Measurements from ENCODE around the gene FNIP2.
A peak's percentile ranks its signal among the peaks of the same experiment; 100 is the strongest.

FNIP2 gene

GRCh38 chr4:158841540-158841939 is 72.7 kb downstream of the FNIP2 start:
- no peak for DNase-seq

GRCh38 chr4:158845311-158846041 is 76.7 kb downstream of the FNIP2 start:
- DNase-seq = no peak

DNA sequence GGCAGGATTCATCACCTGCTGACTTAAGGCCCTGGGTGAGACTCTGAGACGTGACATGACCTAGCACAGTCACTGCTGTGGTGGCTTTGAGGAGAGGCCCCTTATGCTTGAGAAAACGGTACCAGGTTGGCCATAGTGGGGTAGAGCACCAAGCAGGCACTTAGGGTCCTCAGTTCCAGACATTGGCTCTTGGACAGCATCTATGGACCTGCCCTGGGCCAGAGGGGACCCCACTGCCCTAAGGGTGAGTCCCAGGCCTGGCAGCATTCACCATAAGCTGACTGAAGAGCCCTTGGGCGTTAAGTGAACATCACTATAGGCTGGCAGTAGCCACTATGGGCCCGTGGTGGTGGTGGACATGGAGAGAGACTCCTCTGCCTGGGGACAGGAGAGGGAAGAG is 78.7 kb downstream of the FNIP2 start:
- no peak for DNase-seq

DNA sequence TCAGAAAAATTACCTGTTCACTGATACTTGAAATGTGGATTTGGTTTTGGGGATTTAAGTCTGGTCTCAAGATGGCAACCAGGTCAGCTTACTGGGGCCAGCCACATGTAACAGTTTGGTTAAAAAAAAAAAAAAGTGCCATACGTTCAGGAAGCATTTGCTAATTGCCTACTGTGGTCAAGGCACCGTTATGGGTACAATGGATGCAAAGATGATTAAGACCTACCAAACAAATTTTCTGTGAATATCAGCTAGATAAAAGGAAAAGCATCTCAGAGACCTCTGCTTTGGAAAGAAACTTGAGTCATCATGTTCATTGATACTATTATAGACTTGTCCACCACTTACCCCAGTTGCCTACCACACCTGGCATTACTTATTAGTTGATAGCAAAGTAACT is 80.9 kb downstream of the FNIP2 start:
- DNase-seq = no peak

GRCh38 chr4:158850371-158850770 is 81.5 kb downstream of the FNIP2 start:
- DNase-seq = no peak

- DNase-seq = no peak
Observed at GRCh38 chr4:158850800-158851644, 82.2 kb downstream of the FNIP2 start.

DNA sequence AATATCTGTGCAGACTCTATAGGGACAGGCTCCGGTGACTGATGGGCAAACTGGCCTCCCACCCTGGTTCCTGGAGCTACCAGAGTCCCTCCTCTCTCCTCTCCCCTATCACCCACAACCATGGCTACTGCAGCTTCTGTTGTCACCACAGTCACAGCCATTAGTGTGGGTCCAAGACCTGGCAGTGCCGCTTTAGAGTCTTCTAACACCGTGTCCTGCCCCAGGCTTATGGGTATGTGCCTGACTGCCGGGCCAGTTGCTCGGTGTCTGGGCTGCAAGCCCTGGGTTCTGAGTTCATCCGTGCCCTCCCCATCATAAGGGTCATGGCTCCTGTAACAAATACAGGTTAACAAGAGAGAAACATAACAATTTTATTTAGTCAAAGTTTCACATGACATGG is 85.4 kb downstream of the FNIP2 start:
- DNase-seq = no peak

- DNase-seq = peak; percentile 51
Observed at GRCh38 chr4:158856852-158857251, 88.0 kb downstream of the FNIP2 start.

GRCh38 chr4:158857951-158858350 is 89.1 kb downstream of the FNIP2 start:
- no peak for DNase-seq

GRCh38 chr4:158858410-158859199 is 89.8 kb downstream of the FNIP2 start:
- DNase-seq = peak; percentile 50

- no peak for DNase-seq
Observed at GRCh38 chr4:158859661-158860060, 90.8 kb downstream of the FNIP2 start.

DNA sequence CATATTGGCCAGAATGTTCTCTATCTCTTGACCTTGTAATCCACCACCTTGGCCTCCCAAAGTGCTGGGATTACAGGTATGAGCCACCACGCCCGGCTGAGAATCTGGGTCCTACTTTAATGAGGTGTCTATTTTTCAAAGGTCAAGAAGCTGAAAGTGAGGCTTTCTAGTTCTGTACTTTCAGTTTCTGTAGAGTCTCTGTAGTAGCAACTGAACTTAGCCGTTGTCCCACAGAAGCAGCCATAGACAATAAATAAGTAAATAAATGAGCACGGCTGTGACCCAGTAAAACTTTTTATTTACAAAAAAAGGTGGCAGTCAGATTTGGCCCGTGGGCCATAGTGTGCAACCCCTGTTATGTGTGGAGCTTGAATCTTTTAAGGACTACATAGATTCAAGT is 92.0 kb downstream of the FNIP2 start:
- DNase-seq = no peak

DNA sequence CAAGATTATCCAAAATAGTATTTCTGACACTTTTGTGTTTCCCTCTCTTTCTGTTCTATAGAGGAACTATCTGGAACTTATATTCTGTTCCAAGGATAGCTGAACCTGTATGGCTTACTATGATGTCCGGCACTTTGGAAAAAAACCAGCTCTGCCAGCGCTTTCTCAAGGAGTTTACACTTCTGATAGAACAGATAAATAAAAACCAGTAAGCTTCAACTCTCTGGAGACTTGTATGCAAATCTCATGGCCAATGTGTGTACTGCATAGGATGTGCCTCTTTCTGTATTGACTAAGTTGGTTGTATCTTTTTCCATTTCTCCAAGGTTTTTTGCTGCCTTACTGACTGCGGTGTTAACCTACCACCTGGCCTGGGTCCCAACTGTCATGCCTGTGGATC is 92.5 kb downstream of the FNIP2 start:
- DNase-seq = no peak

DNA sequence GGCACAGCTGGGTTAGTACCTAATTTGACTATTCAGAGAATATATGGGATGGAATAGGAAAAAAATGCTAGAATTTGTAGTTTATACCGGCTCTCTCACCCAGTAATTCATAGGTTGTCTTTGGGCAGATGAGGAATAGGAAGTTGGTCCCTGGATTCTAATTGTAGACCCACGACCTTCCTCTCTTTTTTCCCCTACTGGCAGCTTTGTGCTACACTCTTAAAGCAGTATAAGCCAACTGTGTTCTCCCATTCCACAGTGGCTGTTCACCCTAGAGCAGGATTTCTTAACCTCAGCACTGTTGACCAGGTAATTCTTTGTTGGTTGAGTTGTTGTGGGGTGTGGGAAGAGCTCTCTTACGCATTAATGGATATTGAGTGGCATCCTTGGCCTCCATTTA is 92.9 kb downstream of the FNIP2 start:
- DNase-seq = no peak

GRCh38 chr4:158863296-158863695 is 94.5 kb downstream of the FNIP2 start:
- DNase-seq = no peak

DNA sequence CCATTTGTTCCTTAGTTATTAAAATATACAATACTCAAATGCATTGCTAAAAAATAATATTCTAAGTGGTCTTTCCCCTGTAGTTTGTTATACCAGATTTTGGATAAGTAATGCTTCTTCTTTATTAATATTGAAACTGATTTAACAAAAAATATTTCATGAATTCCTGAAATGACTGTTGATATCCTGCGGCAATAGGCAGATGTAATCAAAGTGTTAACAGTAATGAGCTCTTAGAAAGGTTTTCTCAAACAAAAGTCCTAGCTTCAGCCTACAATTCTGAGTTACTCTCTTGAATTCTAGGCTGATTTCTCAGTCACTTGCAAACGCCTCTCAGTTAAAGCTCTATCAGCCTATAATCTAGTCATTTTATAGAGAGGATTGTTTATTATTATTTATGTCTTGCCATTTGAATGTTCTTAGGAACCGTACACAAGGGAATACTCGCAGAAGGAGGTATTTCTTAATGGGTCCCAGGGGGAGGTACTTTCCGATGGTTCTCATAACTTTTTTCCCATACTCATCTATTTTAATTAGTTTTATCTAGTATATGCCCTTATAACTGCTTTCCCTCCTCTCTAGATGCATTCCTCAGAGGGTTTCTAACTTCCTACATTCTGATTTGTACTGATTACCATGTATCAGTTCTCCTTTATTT is 96.8 kb downstream of the FNIP2 start:
- no peak for DNase-seq

- no peak for DNase-seq
Observed at GRCh38 chr4:158869001-158869400, 100.2 kb downstream of the FNIP2 start.

GRCh38 chr4:158869761-158870160 is 100.9 kb downstream of the FNIP2 start:
- DNase-seq = no peak

DNA sequence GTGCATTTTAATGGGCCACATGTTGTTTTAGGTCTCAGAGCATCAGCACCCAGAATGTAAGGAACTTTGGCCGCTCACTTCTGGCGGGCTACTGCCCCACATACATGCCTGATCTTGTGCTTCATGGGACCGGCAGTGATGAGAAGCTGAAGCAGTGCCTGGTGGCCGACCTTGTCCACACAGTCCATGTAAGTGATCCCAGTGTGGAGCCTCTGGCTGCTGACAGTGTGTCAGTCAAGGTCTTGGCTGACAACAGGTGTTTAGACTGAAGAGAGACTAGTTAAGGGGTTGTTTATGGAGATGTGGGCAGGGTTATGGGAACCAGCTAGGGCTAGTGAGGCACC is 101.4 kb downstream of the FNIP2 start:
- DNase-seq = no peak

DNA sequence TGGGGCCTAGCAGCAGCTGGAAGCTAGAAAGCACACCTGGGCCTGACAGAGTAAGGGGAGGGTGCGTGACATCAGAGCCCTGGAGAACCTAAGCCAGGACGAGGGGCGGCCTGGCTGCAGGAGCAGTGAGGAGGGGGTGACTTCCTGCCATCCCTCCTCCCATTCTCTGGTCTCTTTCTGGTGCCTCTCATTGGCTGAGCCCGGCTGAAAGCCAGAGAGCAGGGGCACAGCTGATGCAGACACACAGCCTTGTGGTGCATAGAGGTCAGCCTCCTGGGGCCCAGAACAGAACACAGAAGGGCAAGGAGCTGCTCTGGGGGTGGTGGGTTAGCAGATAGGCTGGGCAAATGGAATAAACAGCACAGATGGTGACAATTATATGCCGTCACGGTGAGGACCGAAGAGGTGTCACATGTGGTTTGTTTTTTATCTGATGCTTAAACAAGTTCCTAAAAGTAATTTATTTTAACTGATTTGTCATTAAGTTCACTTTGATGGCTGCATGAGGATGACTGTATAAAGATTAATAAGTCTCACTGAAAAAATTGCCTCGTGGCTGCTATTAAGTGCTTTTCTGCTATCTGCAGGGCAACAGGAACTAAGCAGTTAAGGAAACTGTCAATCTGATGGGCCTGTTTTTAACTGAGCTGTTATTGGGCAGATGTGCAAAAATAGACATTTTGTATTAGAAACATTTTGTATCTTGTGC is 102.0 kb downstream of the FNIP2 start:
- no peak for DNase-seq

DNA sequence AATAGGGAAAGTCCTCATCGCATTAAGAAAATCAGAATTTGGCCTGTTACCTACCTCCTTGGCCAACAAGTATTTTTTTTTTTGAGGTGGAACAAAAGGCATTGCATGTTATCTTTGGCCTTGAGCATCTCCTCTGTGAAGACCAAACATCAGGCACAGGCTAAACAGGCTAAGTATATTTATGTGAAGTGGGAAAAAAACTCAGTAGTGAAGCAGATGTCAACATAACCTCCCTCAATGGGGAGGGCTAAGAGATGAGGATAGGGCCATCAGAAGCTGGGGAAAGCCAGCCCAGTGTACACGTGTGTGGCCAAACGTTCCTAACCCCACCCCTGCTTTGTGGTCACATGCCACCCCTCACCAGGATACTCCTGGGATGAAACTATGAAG is 102.5 kb downstream of the FNIP2 start:
- no peak for DNase-seq

DNA sequence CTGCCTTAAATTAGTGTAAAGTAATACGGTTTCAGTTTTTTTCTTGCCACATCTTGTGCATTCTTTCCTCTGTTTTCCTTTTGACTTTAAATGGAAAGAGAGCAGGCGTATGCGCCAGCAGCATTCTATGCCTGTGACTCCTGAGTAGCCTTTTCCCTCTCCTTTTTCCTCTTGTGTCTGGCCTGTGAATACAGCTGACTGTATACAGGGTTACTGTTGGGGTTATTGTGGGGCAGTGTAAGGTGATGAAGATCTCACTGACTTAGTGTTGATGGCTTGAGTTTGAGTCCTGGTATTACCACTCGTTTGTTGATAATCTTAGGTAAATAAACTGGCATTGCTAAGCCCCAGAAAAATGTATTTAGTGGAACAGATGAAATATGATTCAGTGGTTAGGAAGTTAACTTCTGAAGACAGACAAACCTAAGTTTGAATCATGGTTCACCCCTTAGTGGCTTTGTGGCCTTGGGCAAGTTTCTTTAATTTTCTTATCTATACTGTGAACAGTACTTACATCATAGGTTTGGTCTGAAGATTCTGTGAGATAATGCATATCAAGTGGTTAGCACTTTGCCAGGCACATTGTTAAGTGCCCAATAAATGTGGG is 105.1 kb downstream of the FNIP2 start:
- peak; percentile 83 for DNase-seq
